SK-N-SH treated with all-trans-retinoic acid at 6 μM for 48 hours (cell line): Measurements from ENCODE around the gene SDC3.

Experiments
- ARNTL ChIP-seq: fragments of 450-650 bp; formaldehyde crosslinking; IDR thresholded peaks from 2 replicates; pipeline ENCODE4 v1.5.0; 2020; ENCODE audit warnings: low read depth, mild to moderate bottlenecking, moderate library complexity, borderline replicate concordance
- CSRNP3 ChIP-seq: fragments of 250-450 bp; sonication (Bioruptor Pico); IDR thresholded peaks from 2 replicates; pipeline ENCODE4 v1.5.1; 2021; ENCODE audit warnings: mild to moderate bottlenecking, moderate library complexity
- PATZ1 ChIP-seq: fragments of 250-450 bp; sonication (Bioruptor Pico); IDR thresholded peaks from 2 replicates; pipeline ENCODE4 v1.8.0; 2020; ENCODE audit warnings: mild to moderate bottlenecking, moderate library complexity, borderline replicate concordance
- ZFP30 ChIP-seq: fragments of 450-650 bp; formaldehyde crosslinking; IDR thresholded peaks from 2 replicates; pipeline ENCODE4 v1.5.0; 2022; ENCODE audit warnings: mild to moderate bottlenecking, moderate library complexity
- TF ChIP-seq, protein P1 (sequence below): fragments of 250-450 bp; sonication (Bioruptor Pico); IDR thresholded peaks from 2 replicates; pipeline ENCODE4 v1.5.1; 2020; ENCODE audit warnings: low read depth, mild to moderate bottlenecking, moderate library complexity

GRCh38 chr1:30886710-30887428 lies 21.7 kb downstream of the SDC3 start:
- TF ChIP-seq ARNTL (CRISPR knock-in tag) (no peak), ZFP30 (CRISPR knock-in tag) (no peak), CSRNP3 (CRISPR knock-in tag) (no peak), PATZ1 (no peak)
- TF ChIP-seq, protein P1, sequence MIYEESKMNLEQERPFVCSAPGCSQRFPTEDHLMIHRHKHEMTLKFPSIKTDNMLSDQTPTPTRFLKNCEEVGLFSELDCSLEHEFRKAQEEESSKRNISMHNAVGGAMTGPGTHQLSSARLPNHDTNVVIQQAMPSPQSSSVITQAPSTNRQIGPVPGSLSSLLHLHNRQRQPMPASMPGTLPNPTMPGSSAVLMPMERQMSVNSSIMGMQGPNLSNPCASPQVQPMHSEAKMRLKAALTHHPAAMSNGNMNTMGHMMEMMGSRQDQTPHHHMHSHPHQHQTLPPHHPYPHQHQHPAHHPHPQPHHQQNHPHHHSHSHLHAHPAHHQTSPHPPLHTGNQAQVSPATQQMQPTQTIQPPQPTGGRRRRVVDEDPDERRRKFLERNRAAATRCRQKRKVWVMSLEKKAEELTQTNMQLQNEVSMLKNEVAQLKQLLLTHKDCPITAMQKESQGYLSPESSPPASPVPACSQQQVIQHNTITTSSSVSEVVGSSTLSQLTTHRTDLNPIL = no peak
